Vagina (tissue), 2 donors: Measurements from ENCODE around the gene F2RL1. TPM values are rescaled to one million over a fixed set of nuclear protein-coding genes. Genes with fewer than 3 reads are reported as not detected.

Experiments
- DNase-seq, 2 donors: peaks; one replicate each; pipeline ENCODE4 v3.0.0-alpha.2; 2017; ENCODE audit errors: extremely low spot score in 2 of 2
- H3K27ac ChIP-seq: fragments of 200-600 bp; sonication (generic); one replicate; pipeline ENCODE4 v1.5.1; 2019
- H3K27me3 ChIP-seq: fragments of 200-600 bp; sonication (generic); one replicate; pipeline ENCODE4 v1.5.1; 2019
- H3K36me3 ChIP-seq, 2 donors: fragments of 200-600 bp; sonication (generic); one replicate each; pipeline ENCODE4 v1.5.1; 2017 to 2019
- H3K4me1 ChIP-seq: fragments of 200-600 bp; sonication (generic); one replicate; pipeline ENCODE4 v1.5.1; 2019
- H3K4me3 ChIP-seq, 2 donors: fragments of 200-600 bp; sonication (generic); 1 replicate in 1 of 2; 2 replicates in 1 of 2; pipeline ENCODE4 v1.5.1; 2016 to 2019
- H3K9me3 ChIP-seq: fragments of 200-600 bp; sonication (generic); one replicate; pipeline ENCODE4 v1.5.1; 2019
- POLR2A ChIP-seq, 2 donors: fragments of 450-650 bp; IDR thresholded peaks; one replicate each; pipeline ENCODE4 v1.6.1; 2017; ENCODE audit warnings: antibody characterized with exemption in 2 of 2, mild to moderate bottlenecking in 2 of 2, moderate library complexity in 2 of 2
- POLR2AphosphoS5 ChIP-seq, 2 donors: sonication (generic); formaldehyde crosslinking; IDR thresholded peaks; one replicate each; pipeline ENCODE4 v1.9.0; 2017; ENCODE audit warnings: antibody characterized with exemption in 2 of 2, mild to moderate bottlenecking in 2 of 2, low read depth in 1 of 2; ENCODE audit not compliant: insufficient read depth in 1 of 2
- intact Hi-C: fragments of 100-400 bp; cut with DNase I; formaldehyde crosslinking; loops from one replicate; pipeline ENCODE4 v1.15.1; 2023
- total RNA-seq: library from RNA; depleted of rRNA; stranded (reverse); fragments of >200 nt; gene quantifications from one replicate; pipeline ENCODE4 v1.2.3, GENCODE V29; 2016
- TF ChIP-seq, protein P1 (sequence below), 3 experiments: fragments of 450-650 bp in 2 of 3; fragments of 200-600 bp in 1 of 3; sonication (generic) in 1 of 3; IDR thresholded peaks; one replicate each; pipeline ENCODE4 v1.5.1; 2017 to 2019; ENCODE audit warnings: antibody characterized with exemption in 3 of 3, mild to moderate bottlenecking in 2 of 3, moderate library complexity in 2 of 3

F2RL1 gene
- total RNA-seq, 1 donor from 2014 or later: 6.6 TPM

DNA sequence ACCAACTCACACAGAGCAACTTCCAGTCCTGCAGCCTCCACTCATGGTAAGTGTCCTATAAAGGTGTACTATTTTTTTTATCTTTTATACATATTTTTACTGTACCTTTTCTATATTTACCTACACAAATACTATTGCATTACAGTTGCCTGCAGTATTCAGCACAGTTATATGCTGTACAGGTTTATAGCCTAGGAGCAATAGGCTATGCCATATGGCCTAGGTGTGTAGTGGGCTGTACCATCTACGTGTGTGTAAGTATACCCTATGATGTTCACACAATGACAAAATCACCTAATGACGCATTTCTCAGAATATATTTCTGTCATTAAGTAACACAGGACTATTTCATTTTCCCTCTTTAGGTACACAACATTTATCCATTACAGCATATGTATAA is 47.7 kb downstream of the F2RL1 start:
- no peak overlapping the region for H3K4me3 ChIP-seq
- H3K36me3 ChIP-seq: no peaks in the 10 kb centered on the region
- intact Hi-C loops: no loop called here
- no peaks in the 10 kb centered on the region for H3K27me3 ChIP-seq
- TF ChIP-seq POLR2AphosphoS5 (IDR thresholded peaks at IDR 0.05; ENCODE audit: insufficient read depth in 1 of 2, low read depth in 1 of 2): no peak
- TF ChIP-seq, protein P1, sequence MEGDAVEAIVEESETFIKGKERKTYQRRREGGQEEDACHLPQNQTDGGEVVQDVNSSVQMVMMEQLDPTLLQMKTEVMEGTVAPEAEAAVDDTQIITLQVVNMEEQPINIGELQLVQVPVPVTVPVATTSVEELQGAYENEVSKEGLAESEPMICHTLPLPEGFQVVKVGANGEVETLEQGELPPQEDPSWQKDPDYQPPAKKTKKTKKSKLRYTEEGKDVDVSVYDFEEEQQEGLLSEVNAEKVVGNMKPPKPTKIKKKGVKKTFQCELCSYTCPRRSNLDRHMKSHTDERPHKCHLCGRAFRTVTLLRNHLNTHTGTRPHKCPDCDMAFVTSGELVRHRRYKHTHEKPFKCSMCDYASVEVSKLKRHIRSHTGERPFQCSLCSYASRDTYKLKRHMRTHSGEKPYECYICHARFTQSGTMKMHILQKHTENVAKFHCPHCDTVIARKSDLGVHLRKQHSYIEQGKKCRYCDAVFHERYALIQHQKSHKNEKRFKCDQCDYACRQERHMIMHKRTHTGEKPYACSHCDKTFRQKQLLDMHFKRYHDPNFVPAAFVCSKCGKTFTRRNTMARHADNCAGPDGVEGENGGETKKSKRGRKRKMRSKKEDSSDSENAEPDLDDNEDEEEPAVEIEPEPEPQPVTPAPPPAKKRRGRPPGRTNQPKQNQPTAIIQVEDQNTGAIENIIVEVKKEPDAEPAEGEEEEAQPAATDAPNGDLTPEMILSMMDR (IDR thresholded peaks at IDR 0.05): no peak
- TF ChIP-seq POLR2A (IDR thresholded peaks at IDR 0.05): no peak
- no peak for DNase-seq
- H3K4me1 ChIP-seq: no peaks in the 10 kb centered on the region
- no peak overlapping the region for H3K27ac ChIP-seq
- no peaks in the 10 kb centered on the region for H3K9me3 ChIP-seq

- H3K9me3 ChIP-seq: no peaks in the 10 kb centered on the region
- H3K4me1 ChIP-seq: no peaks in the 10 kb centered on the region
- DNase-seq: no peak
- H3K36me3 ChIP-seq: no peaks in the 10 kb centered on the region
- H3K27ac ChIP-seq: no peak overlapping the region
- TF ChIP-seq POLR2A (IDR thresholded peaks at IDR 0.05) (no peak), POLR2AphosphoS5 (IDR thresholded peaks at IDR 0.05; ENCODE audit: insufficient read depth in 1 of 2, low read depth in 1 of 2) (no peak)
- TF ChIP-seq, protein P1 (IDR thresholded peaks at IDR 0.05): no peak
- H3K4me3 ChIP-seq: no peak overlapping the region
- H3K27me3 ChIP-seq: no peaks in the 10 kb centered on the region
- intact Hi-C loops: no loop called here
These were observed 48.2 kb downstream of the F2RL1 start for GRCh38 chr5:76867038-76867437.

DNA sequence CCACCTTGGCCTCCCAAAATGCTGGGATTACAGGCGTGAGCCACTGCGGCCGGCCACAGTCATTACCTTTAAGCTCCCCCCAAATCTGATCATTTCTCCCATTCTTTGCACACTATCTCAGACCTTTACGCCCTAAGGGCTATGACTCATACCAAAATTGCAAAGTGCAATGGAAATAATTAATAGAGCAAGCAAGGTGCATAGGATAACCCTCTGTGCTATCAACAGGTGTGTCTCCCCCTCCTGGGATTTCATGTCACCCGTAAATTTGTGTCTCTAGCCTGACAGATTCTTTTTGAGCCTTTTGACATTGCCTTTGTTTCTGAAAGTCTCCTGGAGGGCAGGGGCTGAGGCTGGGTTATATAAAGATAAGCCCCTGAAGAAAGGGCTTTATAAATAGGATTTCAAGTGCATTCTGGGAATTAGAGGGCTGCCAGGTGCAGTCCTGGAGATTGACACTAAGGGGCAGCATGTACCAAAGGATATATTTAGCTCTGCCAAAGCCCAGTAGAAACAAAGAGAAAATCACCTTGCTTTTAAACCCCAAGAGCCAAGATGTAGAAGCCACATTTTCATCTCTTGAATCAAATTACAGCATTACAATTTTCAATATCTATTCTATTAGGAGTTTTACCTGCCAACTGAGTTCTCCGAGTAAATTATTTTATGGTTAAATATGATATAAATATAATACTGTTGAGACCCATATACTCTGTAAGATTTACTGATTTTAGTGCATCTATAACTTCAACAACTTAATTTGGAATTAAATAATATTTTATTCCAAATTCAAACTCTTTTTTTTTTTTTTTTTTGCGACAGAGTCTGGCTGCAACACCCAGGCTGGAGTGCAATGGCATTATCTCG is 49.2 kb downstream of the F2RL1 start:
- TF ChIP-seq POLR2A (IDR thresholded peaks at IDR 0.05) (no peak), POLR2AphosphoS5 (IDR thresholded peaks at IDR 0.05; ENCODE audit: insufficient read depth in 1 of 2, low read depth in 1 of 2) (no peak)
- TF ChIP-seq, protein P1 (IDR thresholded peaks at IDR 0.05): peak in 2 of 3 experiments; percentile 26 to 55
- H3K4me3 ChIP-seq: no peak overlapping the region
- no peak overlapping the region for H3K27ac ChIP-seq
- H3K9me3 ChIP-seq: no peaks in the 10 kb centered on the region
- no peak for DNase-seq
- intact Hi-C loops: no loop called here
- H3K27me3 ChIP-seq: no peaks in the 10 kb centered on the region
- H3K4me1 ChIP-seq: no peaks in the 10 kb centered on the region
- no peaks in the 10 kb centered on the region for H3K36me3 ChIP-seq

GRCh38 chr5:76870046-76870445 is 51.2 kb downstream of the F2RL1 start:
- H3K27me3 ChIP-seq: no peaks in the 10 kb centered on the region
- intact Hi-C loops: no loop called here
- H3K27ac ChIP-seq: no peak overlapping the region
- TF ChIP-seq POLR2AphosphoS5 (IDR thresholded peaks at IDR 0.05; ENCODE audit: insufficient read depth in 1 of 2, low read depth in 1 of 2) (no peak), POLR2A (IDR thresholded peaks at IDR 0.05) (no peak)
- TF ChIP-seq, protein P1 (IDR thresholded peaks at IDR 0.05): no peak
- no peak for DNase-seq
- H3K9me3 ChIP-seq: no peaks in the 10 kb centered on the region
- H3K4me1 ChIP-seq: no peaks in the 10 kb centered on the region
- no peak overlapping the region for H3K4me3 ChIP-seq
- H3K36me3 ChIP-seq: no peaks in the 10 kb centered on the region

DNA sequence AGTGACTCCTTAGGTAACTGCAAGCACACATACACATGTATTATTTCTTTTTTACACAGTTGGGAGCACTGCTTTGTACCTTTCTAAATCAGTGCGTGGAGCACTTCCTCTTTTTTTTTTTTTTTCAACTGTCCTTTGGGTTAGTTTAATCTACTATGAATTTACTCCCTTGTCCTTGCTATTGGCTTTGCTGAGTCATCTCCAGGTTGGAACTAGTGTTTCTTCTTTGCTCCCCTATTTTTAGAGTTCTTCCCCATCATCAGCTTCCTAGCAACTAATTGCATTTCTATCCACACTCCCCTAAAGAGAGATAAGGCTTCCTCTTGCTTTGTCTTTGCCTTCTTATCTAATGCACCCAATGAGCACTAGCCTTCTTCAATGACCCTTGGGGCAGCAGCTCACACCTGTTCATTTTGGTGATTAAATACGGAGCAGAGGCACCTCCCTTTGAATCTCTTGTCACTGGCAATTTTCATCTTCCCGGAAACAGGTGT is 55.3 kb downstream of the F2RL1 start:
- H3K4me3 ChIP-seq: no peak overlapping the region
- intact Hi-C loops: no loop called here

More for the DNA sequence above, 55.3 kb downstream of the F2RL1 start:
- no peak for TF ChIP-seq POLR2A (IDR thresholded peaks at IDR 0.05)
- TF ChIP-seq POLR2AphosphoS5 (IDR thresholded peaks at IDR 0.05; ENCODE audit: insufficient read depth in 1 of 2, low read depth in 1 of 2): no peak
- TF ChIP-seq, protein P1 (IDR thresholded peaks at IDR 0.05): no peak
- H3K27ac ChIP-seq: no peak overlapping the region
- H3K36me3 ChIP-seq: no peaks in the 10 kb centered on the region
- no peaks in the 10 kb centered on the region for H3K27me3 ChIP-seq
- no peaks in the 10 kb centered on the region for H3K4me1 ChIP-seq
- DNase-seq: no peak
- H3K9me3 ChIP-seq: no peaks in the 10 kb centered on the region
